GOT3 (cell line): ENCODE results near the gene ZNF622.

Experiments
- DNase-seq: peaks from one replicate; lab custom pipeline; 2025; ENCODE audit warnings: mixed read lengths; lab: John Stamatoyannopoulos, UW

Gene ZNF622

GRCh38 chr5:16465544-16466432, at the start of gene ZNF622:
Gene ZNF622, minus strand, starts transcription at chr5:16465800. Its CDS starts 135 bp downstream, at chr5:16465665.
- peak; percentile 74 for DNase-seq

GRCh38 chr5:16510098-16510497, 44.5 kb upstream of the ZNF622 start:
- DNase-seq = no peak

- no peak for DNase-seq
Observed at GRCh38 chr5:16508730-16509531, 43.3 kb upstream of the ZNF622 start.

DNA sequence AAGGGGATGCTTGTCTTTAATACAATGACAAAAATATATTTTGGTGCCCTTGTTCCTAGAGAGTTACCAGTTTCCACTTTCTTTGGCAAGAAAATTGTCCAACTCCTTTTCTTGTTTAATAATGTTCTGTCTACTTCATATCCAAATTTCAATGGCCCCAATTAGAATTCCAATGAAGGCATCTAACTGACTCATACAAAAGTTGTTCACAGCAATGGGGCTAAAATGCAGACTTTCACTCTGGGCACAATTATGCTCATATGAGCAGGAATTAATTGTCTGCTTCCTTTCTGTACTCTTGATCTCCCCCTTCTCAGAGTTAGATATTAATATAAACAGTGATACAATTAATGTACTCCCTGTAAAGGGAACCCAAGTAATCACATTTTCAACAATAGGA, 42.1 kb upstream of the ZNF622 start:
- no peak for DNase-seq

- DNase-seq = no peak
Observed at GRCh38 chr5:16505904-16506303, 40.3 kb upstream of the ZNF622 start.

DNA sequence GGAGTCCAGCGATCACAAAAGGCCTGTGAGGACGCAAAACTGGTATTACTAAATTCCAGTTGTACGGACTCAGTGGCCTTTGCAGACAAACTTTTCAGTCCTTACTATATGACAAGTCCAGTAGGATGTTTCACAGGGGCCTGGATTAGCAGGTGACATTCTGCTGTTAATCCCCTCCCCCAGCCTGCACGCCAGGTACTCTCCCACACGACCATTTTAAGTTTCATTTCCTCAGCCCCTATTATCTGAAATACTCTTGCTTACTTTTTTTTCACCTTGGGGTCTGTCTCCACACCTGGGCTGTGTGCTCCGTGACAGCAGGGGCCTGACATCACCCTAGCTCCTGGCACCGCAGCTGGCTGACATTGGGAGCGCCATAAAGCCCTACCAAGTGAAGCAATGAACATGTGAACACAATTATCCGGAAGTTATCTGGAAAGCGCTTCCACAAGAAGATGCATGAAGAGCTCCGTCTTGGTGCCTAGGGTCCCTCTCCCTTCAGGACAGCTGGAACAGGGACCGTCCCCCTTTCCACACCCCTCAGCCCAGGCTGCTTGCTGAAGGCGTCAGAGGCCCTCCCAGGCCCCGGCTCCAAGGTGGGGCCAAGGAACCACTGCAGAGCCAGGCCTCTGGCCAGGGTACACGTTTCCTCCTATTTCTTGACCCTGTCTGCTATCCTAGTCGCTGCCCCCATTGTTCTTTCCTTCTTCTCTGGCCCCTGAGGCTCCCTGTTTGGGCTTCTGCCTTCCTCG, 39.7 kb upstream of the ZNF622 start:
- no peak for DNase-seq

DNA sequence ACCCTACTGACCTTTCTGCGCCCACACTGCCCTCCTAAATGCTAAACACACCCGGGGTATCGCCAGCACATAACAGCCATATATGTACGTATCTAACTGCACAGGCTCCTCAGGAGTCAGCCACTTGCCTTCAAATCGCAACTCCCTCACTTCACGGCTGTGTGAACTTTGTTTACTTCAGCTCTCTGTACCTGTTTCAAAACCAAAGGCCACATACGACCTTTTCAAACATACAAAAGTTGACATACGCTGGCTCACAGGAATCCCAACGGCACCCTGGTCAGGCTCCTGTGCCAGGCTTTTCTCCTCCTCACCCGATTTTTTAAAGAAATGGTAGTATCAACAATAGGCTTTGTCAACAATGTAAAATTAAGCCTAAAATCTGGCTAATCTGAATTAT, 39.0 kb upstream of the ZNF622 start:
- no peak for DNase-seq

- DNase-seq = no peak
Observed at GRCh38 chr5:16502866-16503265, 37.3 kb upstream of the ZNF622 start.

DNA sequence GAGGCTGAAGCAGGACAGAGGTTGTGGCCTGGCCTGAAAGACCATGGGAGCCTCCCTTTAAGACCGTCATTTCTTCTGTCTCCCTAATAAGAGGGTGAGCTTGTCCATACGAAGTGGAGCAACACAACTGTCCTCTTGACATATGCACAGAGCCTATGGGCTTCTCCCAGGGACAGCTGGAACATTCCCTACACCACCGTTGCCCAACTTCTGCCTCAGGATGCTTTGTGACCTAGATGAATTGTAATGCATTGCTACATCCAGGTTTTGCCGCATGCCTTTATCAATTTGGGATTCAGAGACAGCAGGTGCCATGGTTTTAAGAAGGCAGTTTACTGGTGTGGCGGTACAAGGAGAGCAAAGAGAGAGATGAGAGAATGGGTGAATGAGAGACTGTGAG, 34.4 kb upstream of the ZNF622 start:
- DNase-seq = no peak

GRCh38 chr5:16497546-16497945, 31.9 kb upstream of the ZNF622 start:
- no peak for DNase-seq

DNA sequence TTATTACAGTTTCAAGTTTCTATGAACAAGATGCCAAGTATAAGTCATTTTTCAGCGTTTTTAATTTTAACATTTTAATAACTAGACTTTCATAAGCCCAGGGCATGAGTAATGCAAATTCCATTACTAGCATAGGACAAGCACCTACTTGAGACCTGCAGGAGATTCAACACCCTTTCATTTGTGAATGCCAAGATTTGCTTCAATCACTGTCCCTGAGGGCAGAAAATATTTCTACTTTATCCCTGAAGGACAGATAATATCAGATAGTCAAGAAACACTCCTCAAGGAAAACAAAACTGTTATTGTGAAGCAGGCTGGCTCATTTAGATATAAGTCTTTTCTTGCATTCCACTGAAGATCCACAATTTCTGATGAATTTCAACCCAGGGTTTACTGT, 27.7 kb upstream of the ZNF622 start:
- DNase-seq = no peak

DNA sequence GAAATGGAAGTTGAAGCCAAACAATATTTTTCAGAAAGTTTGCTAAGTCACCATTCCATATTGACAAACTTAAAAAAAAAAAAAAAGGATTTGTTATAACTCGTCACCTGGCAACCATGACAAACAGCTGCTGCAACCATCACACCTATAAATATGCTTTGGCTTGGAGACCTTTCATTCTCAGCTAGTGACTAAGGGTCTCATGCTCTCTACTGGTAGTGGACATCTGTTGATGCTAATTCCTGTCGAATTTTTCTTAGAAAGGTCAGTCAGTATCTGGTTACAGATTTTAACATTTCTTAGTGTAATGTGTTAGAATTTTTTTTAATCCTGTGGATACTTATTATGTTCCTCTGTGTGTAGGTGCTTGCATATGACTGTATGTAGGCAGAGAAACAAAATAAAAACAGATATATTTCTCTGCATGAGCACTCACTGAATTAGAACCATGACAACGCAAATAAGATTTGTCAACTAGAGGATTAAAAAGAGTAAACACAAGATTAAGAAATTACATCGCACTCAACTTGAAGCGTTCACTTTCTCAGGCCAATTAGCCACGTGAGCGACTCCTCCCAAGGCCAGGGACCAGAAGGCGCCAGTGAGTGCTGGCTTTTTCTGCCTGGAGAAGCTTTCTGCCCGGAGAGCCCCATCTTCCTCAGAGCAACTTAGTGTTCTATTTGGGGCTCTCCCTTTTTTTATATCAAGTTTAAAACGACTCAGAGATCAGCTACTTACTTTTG, 27.0 kb upstream of the ZNF622 start:
- DNase-seq = no peak

GRCh38 chr5:16490911-16491310, 25.3 kb upstream of the ZNF622 start:
- no peak for DNase-seq

- DNase-seq = no peak
Observed at GRCh38 chr5:16489322-16489791, 23.8 kb upstream of the ZNF622 start.

DNA sequence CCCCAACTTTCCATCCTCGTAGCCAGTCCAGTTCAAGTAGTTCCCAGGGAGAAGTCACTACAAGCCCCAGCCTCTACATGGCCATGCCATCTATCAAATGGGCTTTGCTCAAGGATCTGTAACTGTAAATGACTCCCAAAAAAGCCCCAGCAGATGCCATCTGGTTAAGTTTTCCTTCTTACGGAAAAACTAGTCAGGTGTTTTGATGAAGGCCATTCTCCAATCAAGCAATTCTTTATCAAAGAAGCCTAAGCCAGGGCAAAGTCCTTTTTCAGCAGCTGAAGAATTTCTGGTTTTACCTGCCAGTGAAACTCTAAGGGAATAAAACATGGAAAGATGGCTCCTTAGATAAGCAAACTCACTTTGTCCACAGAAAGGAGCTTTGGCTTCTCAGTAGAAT, 21.9 kb upstream of the ZNF622 start:
- no peak for DNase-seq

DNA sequence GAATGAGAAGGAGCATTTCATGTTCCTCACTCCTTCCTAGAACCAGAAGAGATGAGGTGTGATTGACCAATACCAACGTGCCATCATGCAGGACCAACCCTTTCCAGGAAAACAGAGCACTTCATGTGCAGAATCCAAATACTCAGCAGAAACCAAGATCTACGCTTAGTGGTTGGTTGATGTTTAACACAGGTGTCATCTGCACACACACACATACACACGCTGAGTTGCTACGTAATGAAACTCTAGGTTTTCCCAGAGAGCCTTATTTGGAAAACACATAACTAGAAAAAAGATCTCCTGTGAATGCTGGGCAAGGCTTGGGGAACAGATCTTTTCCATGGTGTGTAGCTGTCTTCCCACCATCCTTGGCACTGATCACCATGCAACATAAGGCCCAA, 21.1 kb upstream of the ZNF622 start:
- DNase-seq = no peak

DNA sequence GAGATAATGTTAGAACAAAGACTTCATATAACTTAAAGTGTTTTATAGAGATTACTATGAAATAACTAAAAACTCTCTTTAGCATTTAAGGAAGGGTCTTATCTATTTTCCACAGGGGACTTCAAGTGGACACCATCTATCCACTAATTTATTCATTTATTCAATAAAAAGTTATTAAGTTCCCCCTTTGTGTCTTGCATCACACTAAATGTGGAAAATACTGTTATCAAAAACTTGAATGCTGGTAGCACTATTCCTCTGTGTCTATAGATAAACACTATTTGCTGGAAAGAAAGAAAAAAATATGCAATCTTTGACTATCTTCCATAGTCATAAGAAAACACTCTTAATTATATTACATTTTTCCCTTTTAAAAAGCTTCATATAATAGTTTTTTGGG, 20.1 kb upstream of the ZNF622 start:
- no peak for DNase-seq

DNA sequence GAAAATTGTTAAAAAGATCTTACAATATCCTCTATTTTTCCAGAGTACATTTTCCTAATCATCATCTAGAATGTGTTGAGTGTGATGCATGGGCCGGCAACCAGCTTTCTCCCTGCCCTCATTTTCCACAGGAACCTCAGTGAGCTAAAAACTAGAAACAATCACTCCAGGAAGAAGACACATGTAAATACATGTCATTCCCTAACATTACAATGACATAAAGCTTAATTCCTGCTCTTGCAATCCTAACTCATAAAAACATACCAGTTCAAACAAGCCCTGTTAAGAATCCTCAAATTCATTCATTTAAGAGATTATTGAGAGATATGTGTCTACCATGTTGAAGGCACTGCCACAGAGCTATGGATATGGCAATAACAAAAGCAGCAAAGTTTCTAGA, 18.5 kb upstream of the ZNF622 start:
- DNase-seq = no peak

- no peak for DNase-seq
Observed at GRCh38 chr5:16483361-16483760, 17.8 kb upstream of the ZNF622 start.

- no peak for DNase-seq
Observed at GRCh38 chr5:16482891-16483290, 17.3 kb upstream of the ZNF622 start.

DNA sequence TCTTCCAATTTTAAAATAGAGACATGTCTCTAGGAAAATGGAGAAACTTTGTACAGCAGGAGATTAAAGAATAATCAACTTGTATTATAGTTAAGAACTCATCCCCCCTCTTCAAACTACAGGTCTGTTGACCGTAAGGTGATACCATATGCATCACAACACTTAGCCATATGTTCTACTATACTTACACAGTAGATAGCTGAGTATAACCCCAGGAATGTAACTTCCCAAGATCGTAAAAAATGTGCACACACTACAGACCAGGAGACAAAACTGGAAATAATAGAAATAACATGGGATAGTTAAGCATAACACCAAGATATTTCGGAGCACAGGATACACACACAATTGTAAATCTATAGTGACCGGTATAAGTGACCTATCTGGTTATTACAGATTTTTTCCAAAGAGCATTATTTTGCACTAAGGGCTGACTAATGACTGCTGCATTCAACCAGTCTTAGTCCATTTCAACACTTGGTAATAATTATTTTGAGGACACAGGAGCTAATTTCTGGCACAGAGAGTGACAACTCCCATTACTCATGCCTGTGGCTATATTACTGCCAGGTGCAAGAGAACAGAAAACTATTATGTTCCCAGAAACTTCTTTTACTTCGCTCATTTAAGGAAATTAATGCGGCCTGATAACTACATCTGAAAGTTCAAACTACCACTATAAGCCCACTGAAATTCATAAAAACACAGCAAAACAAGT, 15.4 kb upstream of the ZNF622 start:
- DNase-seq = no peak
